Immature natural killer cell (primary cell): Measurements from ENCODE around the gene ANKRD33. TPM values are rescaled to one million over a fixed set of nuclear protein-coding genes. Genes with fewer than 3 reads are reported as not detected.

Experiments
- DNase-seq, 3 donors: peaks; one replicate each; pipeline ENCODE4 v3.0.0; 2022; ENCODE audit warnings: mixed read lengths in 1 of 3
- H3K27ac Mint-ChIP-seq, 6 donors: one replicate each; pipeline ENCODE4 v1.8.0; 2020; ENCODE audit warnings: mixed read lengths in 6 of 6, mild to moderate bottlenecking in 5 of 6, inconsistent platforms in 4 of 6, moderate library complexity in 3 of 6
- H3K27me3 Mint-ChIP-seq, 3 donors: one replicate each; pipeline ENCODE4 v1.8.0; 2020 to 2021; ENCODE audit warnings: low read depth in 3 of 3, mild to moderate bottlenecking in 3 of 3, mixed read lengths in 3 of 3, moderate library complexity in 3 of 3, inconsistent platforms in 1 of 3
- H3K36me3 Mint-ChIP-seq, 3 donors: one replicate each; pipeline ENCODE4 v1.8.0; 2020; ENCODE audit warnings: mixed read lengths in 3 of 3, inconsistent platforms in 2 of 3, mild to moderate bottlenecking in 2 of 3
- H3K4me1 Mint-ChIP-seq, 2 donors: one replicate each; pipeline ENCODE4 v1.8.0; 2020; ENCODE audit warnings: inconsistent platforms in 2 of 2, mild to moderate bottlenecking in 2 of 2, mixed read lengths in 2 of 2, moderate library complexity in 1 of 2
- H3K4me3 Mint-ChIP-seq, 5 donors: one replicate each; pipeline ENCODE4 v1.8.0; 2020; ENCODE audit warnings: mild to moderate bottlenecking in 5 of 5, mixed read lengths in 5 of 5, inconsistent platforms in 3 of 5, moderate library complexity in 3 of 5
- H3K9me3 Mint-ChIP-seq, 6 donors: one replicate each; pipeline ENCODE4 v1.8.0; 2020; ENCODE audit warnings: mild to moderate bottlenecking in 6 of 6, mixed read lengths in 6 of 6, inconsistent platforms in 4 of 6, moderate library complexity in 3 of 6
- polyA plus RNA-seq, 3 donors: library from polyadenylated mRNA; unstranded; fragments of 300-500 nt; fragmentation: Illumina TruSeq; gene quantifications; one replicate each; pipeline ENCODE4 v1.2.3, GENCODE V29; 2021

The ANKRD33 gene
- polyA plus RNA-seq, 3 donors from 2014 or later: not detected

- H3K27ac Mint-ChIP-seq: no peak overlapping the region
Observed at GRCh38 chr12:51932218-51933076, 44.5 kb downstream of the ANKRD33 start.

GRCh38 chr12:51934080-51934479 lies 46.2 kb downstream of the ANKRD33 start:
- Mint-ChIP-seq H3K27ac (no peak overlapping the region), H3K4me3 (no peak overlapping the region), H3K36me3 (no peaks in the 10 kb centered on the region), H3K4me1 (no peaks in the 10 kb centered on the region), H3K27me3 (peaks cover 4 to 10% (median 7%) of the 10 kb centered on the region in 3 donors), H3K9me3 (no peaks in the 10 kb centered on the region)
- no peak for DNase-seq

More at GRCh38 chr12:51932218-51933076, 44.5 kb downstream of the ANKRD33 start:
- Mint-ChIP-seq H3K9me3 (no peaks in the 10 kb centered on the region), H3K36me3 (no peaks in the 10 kb centered on the region), H3K27me3 (peaks cover 4 to 7% (median 6%) of the 10 kb centered on the region in 3 donors), H3K4me3 (no peak overlapping the region), H3K4me1 (no peaks in the 10 kb centered on the region)
- DNase-seq: no peak

- no peak overlapping the region for H3K27ac Mint-ChIP-seq
- H3K4me1 Mint-ChIP-seq: peaks cover 5 to 6% of the 10 kb centered on the region in 2 donors
Observed at GRCh38 chr12:51937926-51938325, 50.0 kb downstream of the ANKRD33 start.

GRCh38 chr12:51938726-51939125 lies 50.8 kb downstream of the ANKRD33 start:
- Mint-ChIP-seq H3K4me3 (no peak overlapping the region), H3K36me3 (no peaks in the 10 kb centered on the region), H3K9me3 (peaks cover 0 to 2% (median 0%) of the 10 kb centered on the region in 6 donors), H3K4me1 (peaks cover 5 to 6% of the 10 kb centered on the region in 2 donors), H3K27me3 (peaks cover 1 to 9% (median 6%) of the 10 kb centered on the region in 3 donors), H3K27ac (no peak overlapping the region)
- no peak for DNase-seq

More at GRCh38 chr12:51937926-51938325, 50.0 kb downstream of the ANKRD33 start:
- Mint-ChIP-seq H3K36me3 (no peaks in the 10 kb centered on the region), H3K4me3 (no peak overlapping the region), H3K9me3 (peaks cover 0 to 2% (median 0%) of the 10 kb centered on the region in 6 donors), H3K27me3 (peaks cover 1 to 9% (median 6%) of the 10 kb centered on the region in 3 donors)
- no peak for DNase-seq

- H3K9me3 Mint-ChIP-seq: peaks cover 6 to 15% (median 12%) of the 10 kb centered on the region in 6 donors
- DNase-seq: no peak
- H3K36me3 Mint-ChIP-seq: peaks cover 0 to 7% (median 6%) of the 10 kb centered on the region in 3 donors
- no peak overlapping the region for H3K4me3 Mint-ChIP-seq
- peaks cover 1 to 10% (median 5%) of the 10 kb centered on the region in 3 donors for H3K27me3 Mint-ChIP-seq
- H3K27ac Mint-ChIP-seq: no peak overlapping the region
- H3K4me1 Mint-ChIP-seq: peaks cover 5 to 6% of the 10 kb centered on the region in 2 donors
Observed at GRCh38 chr12:51941011-51941581, 53.2 kb downstream of the ANKRD33 start.

Other genes starting within 250 kb of the ANKRD33 start
- under 1 TPM in 1 of 3 donors, not detected in 2; 0.07 TPM for gene FIGNL2, start 39.4 kb upstream of the ANKRD33 start, polyA plus RNA-seq
- gene ACVRL1, start 19.4 kb downstream of the ANKRD33 start, polyA plus RNA-seq: under 1 TPM in 1 of 3 donors, not detected in 2; 0.14 TPM
- 1 to 10 TPM in 1 of 3 donors, under 1 TPM in 1, not detected in 1; 0.52 to 1.4 TPM for gene ACVR1B, start 63.6 kb downstream of the ANKRD33 start, polyA plus RNA-seq
- gene TAMALIN, start 118.8 kb downstream of the ANKRD33 start, polyA plus RNA-seq: 1 to 10 TPM; 1.1 to 3.1 (median 1.2) TPM
- gene NR4A1, start 163.3 kb downstream of the ANKRD33 start, polyA plus RNA-seq: 1 to 10 TPM in 2 of 3 donors, under 1 TPM in 1; 0.83 to 2.1 (median 1.3) TPM
- gene ATG101, start 181.9 kb downstream of the ANKRD33 start, polyA plus RNA-seq: 10 to 100 TPM; 25.8 to 50.8 (median 32.2) TPM
- not detected for gene SMIM41, start 191.6 kb downstream of the ANKRD33 start, polyA plus RNA-seq